Activated naive CD4-positive, alpha-beta T cell treated with anti-CD3 and anti-CD28 coated beads, Interleukin-2, amount 50 U/mL, for 24 hours (primary cell): ENCODE results near the gene PHAX.
"Not testable (repeated sequence)": the region's sequence is repeated elsewhere in the genome, so short reads cannot be mapped to it uniquely, and the experiment has no call there.

Experiments
- H3K27ac Mint-ChIP-seq: one replicate; pipeline ENCODE4 v1.8.0; 2021; ENCODE audit warnings: mild to moderate bottlenecking, mixed read lengths
- H3K27me3 Mint-ChIP-seq: one replicate; pipeline ENCODE4 v1.8.0; 2021; ENCODE audit warnings: mixed read lengths
- H3K36me3 Mint-ChIP-seq: one replicate; pipeline ENCODE4 v1.8.0; 2021; ENCODE audit warnings: mixed read lengths
- H3K4me1 Mint-ChIP-seq: one replicate; pipeline ENCODE4 v1.8.0; 2021; ENCODE audit warnings: mixed read lengths
- H3K4me3 Mint-ChIP-seq: one replicate; pipeline ENCODE4 v1.8.0; 2021; ENCODE audit warnings: mild to moderate bottlenecking, mixed read lengths
- H3K9me3 Mint-ChIP-seq: one replicate; pipeline ENCODE4 v1.8.0; 2021; ENCODE audit warnings: mixed read lengths

Gene PHAX

DNA sequence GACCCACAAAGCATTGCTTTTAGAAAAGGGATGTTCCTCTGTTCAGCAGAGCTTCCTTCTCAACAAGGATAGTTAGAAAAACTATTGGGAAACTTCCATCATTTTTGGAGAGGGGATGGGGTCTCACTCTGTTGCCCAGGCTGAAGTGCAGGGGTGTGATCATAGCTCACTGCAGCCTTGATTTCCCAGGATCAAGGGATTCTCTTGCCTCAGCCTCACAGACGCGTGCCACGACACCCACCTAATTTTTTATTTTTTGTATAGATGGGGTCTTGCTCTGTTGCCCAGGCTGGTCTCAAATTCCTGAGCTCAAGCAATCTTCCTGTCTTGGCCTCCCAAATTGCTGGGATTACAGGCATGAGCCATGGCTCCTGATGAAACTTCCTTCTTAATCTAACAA, 34.8 kb downstream of the PHAX start:
- Mint-ChIP-seq H3K4me3 (no peak overlapping the region), H3K27ac (no peak overlapping the region), H3K9me3 (no peaks in the 10 kb centered on the region), H3K4me1 (no peaks in the 10 kb centered on the region), H3K36me3 (no peaks in the 10 kb centered on the region), H3K27me3 (no peaks in the 10 kb centered on the region)

DNA sequence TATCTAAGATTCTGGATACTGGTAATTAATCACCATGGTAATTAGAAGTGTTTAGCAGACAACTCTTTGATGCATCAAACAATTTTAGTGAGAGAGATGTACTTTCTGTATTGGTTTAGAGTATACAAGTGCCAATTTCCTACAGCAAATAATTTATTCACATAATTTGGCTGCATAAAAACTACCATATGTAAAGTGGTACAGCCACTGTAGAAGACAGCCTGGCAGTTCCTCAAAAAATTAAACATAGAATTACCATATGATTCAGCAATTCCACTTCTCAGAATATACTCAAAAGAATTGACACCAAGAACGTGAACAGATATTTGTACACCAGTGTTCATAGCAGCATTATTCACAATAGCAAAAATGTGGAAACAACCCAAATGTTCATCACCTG, 36.2 kb downstream of the PHAX start:
- no peaks in the 10 kb centered on the region for H3K36me3 Mint-ChIP-seq

GRCh38 chr5:126640866-126641265, 40.1 kb downstream of the PHAX start:
- Mint-ChIP-seq H3K36me3 (no peaks in the 10 kb centered on the region), H3K4me3 (no peak overlapping the region), H3K4me1 (no peaks in the 10 kb centered on the region), H3K27ac (no peak overlapping the region), H3K27me3 (no peaks in the 10 kb centered on the region), H3K9me3 (peaks cover 7% of the 10 kb centered on the region)

More for the DNA sequence above, 36.2 kb downstream of the PHAX start:
- Mint-ChIP-seq H3K4me1 (no peaks in the 10 kb centered on the region), H3K27me3 (no peaks in the 10 kb centered on the region), H3K4me3 (no peak overlapping the region), H3K9me3 (no peaks in the 10 kb centered on the region), H3K27ac (no peak overlapping the region)

DNA sequence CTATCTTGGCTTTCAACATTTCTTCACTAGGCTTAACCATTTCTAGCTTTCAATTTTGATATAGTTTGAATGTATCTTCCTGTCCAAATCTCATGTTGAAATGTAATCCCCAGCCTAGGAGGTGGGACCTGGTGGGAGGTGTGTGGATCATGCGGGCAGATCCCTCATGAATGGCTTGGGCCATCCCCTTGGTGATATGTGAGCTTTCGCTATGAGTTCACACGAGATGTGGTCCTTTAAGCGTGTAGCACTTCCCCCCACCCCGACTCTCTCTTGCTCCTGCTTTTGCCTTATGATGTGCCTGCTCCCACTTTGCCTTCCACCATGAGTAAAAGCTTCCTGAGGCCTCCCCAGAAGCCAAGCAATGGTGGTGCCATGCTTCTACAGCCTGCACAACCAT, 40.6 kb downstream of the PHAX start:
- no peaks in the 10 kb centered on the region for H3K27me3 Mint-ChIP-seq
- no peaks in the 10 kb centered on the region for H3K4me1 Mint-ChIP-seq
- H3K9me3 Mint-ChIP-seq, result peaks cover 7% of the 10 kb centered on the region
- no peak overlapping the region for H3K27ac Mint-ChIP-seq
- no peaks in the 10 kb centered on the region for H3K36me3 Mint-ChIP-seq
- H3K4me3 Mint-ChIP-seq, result no peak overlapping the region

- Mint-ChIP-seq H3K27ac (no peak overlapping the region), H3K36me3 (no peaks in the 10 kb centered on the region), H3K4me3 (no peak overlapping the region), H3K9me3 (peaks cover 7% of the 10 kb centered on the region), H3K27me3 (peaks cover under 1% of the 10 kb centered on the region), H3K4me1 (no peaks in the 10 kb centered on the region)
Observed at GRCh38 chr5:126645132-126645531, 44.4 kb downstream of the PHAX start.

DNA sequence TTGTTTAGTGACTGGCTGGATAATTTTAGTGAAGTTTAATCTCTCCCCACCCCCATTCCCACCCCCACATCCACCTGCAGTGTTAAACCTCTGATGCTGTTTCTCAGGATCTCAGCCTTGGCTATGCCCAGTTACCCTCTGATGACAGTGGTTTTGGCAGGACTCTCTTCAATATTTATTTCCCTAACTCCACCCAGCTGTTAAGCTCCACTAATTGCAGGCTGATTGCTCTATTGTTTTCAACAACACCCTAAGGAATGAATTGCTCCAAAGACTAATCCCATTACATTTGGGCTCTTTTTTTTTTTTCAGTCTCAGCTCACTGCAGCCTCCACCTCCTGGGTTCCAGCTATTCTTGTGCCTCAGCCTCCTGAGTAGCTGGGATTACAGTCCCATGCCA, 46.3 kb downstream of the PHAX start:
- Mint-ChIP-seq H3K27ac (no peak overlapping the region), H3K36me3 (no peaks in the 10 kb centered on the region), H3K4me3 (no peak overlapping the region), H3K9me3 (peaks cover 7% of the 10 kb centered on the region), H3K27me3 (peaks cover 3% of the 10 kb centered on the region), H3K4me1 (no peaks in the 10 kb centered on the region)

GRCh38 chr5:126648471-126648870, 47.7 kb downstream of the PHAX start:
- no peak overlapping the region for H3K4me3 Mint-ChIP-seq
- H3K27ac Mint-ChIP-seq, result no peak overlapping the region
- no peaks in the 10 kb centered on the region for H3K4me1 Mint-ChIP-seq
- H3K27me3 Mint-ChIP-seq, result peaks cover 3% of the 10 kb centered on the region
- H3K36me3 Mint-ChIP-seq, result no peaks in the 10 kb centered on the region
- H3K9me3 Mint-ChIP-seq, result peaks cover 7% of the 10 kb centered on the region

DNA sequence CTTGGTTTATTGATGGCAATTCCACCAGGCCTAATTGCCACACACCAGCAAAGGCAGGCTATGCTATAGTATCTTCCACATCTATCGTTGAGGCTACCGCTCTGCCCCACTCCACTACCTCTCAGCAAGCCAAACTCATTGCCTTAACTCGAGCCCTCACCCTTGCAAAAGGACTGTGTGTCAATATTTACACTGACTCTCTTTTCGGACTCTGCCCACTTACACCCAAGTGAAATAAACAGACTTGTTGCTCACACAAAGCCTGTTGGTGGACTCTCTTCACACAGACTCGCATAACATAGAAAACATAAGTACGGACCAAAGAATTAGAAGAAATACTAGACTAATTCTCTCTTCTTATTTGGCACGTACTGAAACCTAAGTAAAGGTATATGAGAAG, 48.3 kb downstream of the PHAX start:
- not testable (repeated sequence) for H3K9me3 Mint-ChIP-seq, H3K27me3 Mint-ChIP-seq, H3K4me1 Mint-ChIP-seq, H3K27ac Mint-ChIP-seq, H3K4me3 Mint-ChIP-seq, H3K36me3 Mint-ChIP-seq

GRCh38 chr5:126649709-126650108, 49.0 kb downstream of the PHAX start:
- H3K4me1 Mint-ChIP-seq, H3K9me3 Mint-ChIP-seq, H3K36me3 Mint-ChIP-seq, H3K4me3 Mint-ChIP-seq, H3K27ac Mint-ChIP-seq, H3K27me3 Mint-ChIP-seq: not testable (repeated sequence)

- Mint-ChIP-seq H3K36me3 (no peaks in the 10 kb centered on the region), H3K27me3 (peaks cover 3% of the 10 kb centered on the region), H3K4me1 (no peaks in the 10 kb centered on the region), H3K4me3 (no peak overlapping the region), H3K27ac (no peak overlapping the region), H3K9me3 (peaks cover 3% of the 10 kb centered on the region)
Observed at GRCh38 chr5:126650463-126650862, 49.7 kb downstream of the PHAX start.

DNA sequence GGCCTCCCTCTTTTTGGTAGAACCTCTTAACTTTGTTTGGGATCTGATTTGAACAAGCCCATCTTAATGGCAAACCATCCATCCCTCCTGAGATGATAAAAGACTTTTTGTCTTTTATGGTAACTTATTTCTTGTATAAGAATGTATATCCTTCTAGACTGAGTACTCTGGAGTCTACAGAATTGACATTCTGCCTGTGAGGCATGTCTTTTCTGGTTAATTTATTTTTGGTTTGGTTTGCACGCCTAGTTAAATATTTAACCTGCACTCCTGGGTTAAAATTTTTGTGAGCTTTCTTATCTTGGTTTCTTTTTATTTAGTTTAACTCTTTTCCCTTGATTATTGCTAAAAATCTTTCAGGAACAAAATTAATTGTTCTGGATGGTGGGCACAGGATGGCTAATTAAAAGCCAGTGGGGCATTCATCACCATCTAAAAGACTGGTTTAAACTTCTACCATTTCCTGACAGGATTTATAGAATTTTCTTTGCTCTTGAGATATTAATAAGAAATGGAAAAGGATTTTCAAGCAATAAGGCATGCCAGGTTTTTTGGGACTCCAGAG, 50.3 kb downstream of the PHAX start:
- Mint-ChIP-seq H3K27ac (no peak overlapping the region), H3K27me3 (peaks cover 3% of the 10 kb centered on the region), H3K36me3 (no peaks in the 10 kb centered on the region), H3K4me1 (no peaks in the 10 kb centered on the region), H3K9me3 (no peaks in the 10 kb centered on the region), H3K4me3 (no peak overlapping the region)

GRCh38 chr5:126656401-126657007, 55.8 kb downstream of the PHAX start:
- Mint-ChIP-seq H3K27ac (no peak overlapping the region), H3K4me1 (no peaks in the 10 kb centered on the region), H3K36me3 (no peaks in the 10 kb centered on the region), H3K9me3 (no peaks in the 10 kb centered on the region), H3K4me3 (no peak overlapping the region), H3K27me3 (peaks cover 2% of the 10 kb centered on the region)

GRCh38 chr5:126658561-126658960, 57.8 kb downstream of the PHAX start:
- H3K4me3 Mint-ChIP-seq, result no peak overlapping the region
- no peaks in the 10 kb centered on the region for H3K9me3 Mint-ChIP-seq
- H3K36me3 Mint-ChIP-seq, result no peaks in the 10 kb centered on the region
- no peak overlapping the region for H3K27ac Mint-ChIP-seq
- no peaks in the 10 kb centered on the region for H3K4me1 Mint-ChIP-seq
- peaks cover 2% of the 10 kb centered on the region for H3K27me3 Mint-ChIP-seq

DNA sequence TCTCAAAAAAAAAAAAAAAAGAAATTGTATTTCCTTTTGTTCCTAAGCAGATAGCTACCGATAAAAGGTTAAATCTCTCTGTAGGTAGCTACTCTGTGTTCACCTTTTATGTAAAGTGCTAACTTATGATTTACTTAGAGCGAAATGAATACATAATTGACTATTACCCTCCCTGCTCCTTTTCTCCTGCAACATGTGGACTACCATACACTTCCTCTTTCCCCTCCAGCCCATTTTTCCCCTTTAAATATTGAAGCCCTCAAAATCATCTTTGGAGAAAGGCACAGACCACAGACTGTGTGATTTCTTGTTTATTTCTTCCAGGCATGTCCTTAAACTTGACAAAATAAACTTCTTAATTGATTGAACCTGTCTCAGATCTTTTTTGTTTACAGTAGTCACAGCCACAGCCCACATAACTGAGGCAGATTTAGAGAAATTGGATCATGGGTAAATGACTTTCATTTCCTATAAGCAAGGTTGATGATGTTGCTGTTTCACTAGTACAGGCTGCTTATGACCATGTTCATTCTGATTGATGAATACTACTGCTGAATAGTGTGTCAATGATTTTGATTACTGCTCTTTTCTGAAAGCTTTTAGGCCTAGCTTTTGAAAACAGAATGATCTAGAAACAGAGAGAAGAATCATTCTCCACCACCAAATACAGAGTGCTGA, 59.2 kb downstream of the PHAX start:
- Mint-ChIP-seq H3K27me3 (peaks cover 2% of the 10 kb centered on the region), H3K36me3 (no peaks in the 10 kb centered on the region), H3K4me1 (no peaks in the 10 kb centered on the region), H3K9me3 (no peaks in the 10 kb centered on the region), H3K4me3 (no peak overlapping the region), H3K27ac (no peak overlapping the region)

DNA sequence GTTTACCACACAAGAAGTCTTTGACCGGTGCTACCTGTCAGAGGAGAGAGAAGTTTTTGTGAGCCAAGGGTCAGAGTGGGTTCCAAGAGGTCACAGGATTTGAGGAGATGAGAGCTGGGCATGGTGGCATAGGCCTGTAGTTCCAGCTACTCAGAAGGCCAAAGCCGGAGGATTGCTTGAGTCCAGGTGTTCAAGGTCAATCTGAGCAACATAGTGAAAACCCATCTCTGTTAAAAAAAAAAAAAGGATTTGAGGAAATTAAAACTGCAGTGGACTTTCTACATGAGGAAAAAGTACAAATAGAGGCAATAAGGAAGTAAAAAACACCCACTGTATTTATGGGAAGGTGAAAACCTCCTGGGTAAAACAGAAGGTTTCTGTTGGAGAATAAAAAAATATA, 63.8 kb downstream of the PHAX start:
- no peaks in the 10 kb centered on the region for H3K27me3 Mint-ChIP-seq
- H3K36me3 Mint-ChIP-seq, result no peaks in the 10 kb centered on the region
- H3K4me3 Mint-ChIP-seq, result no peak overlapping the region
- no peak overlapping the region for H3K27ac Mint-ChIP-seq
- H3K9me3 Mint-ChIP-seq, result no peaks in the 10 kb centered on the region
- H3K4me1 Mint-ChIP-seq, result no peaks in the 10 kb centered on the region

GRCh38 chr5:126670109-126670508, 69.4 kb downstream of the PHAX start:
- H3K4me3 Mint-ChIP-seq, H3K27me3 Mint-ChIP-seq, H3K36me3 Mint-ChIP-seq, H3K4me1 Mint-ChIP-seq, H3K9me3 Mint-ChIP-seq, H3K27ac Mint-ChIP-seq: not testable (repeated sequence)

- not testable (repeated sequence) for H3K27me3 Mint-ChIP-seq, H3K9me3 Mint-ChIP-seq, H3K27ac Mint-ChIP-seq, H3K4me3 Mint-ChIP-seq, H3K4me1 Mint-ChIP-seq, H3K36me3 Mint-ChIP-seq
Observed at GRCh38 chr5:126671681-126672080, 70.9 kb downstream of the PHAX start.
